Measurements from ENCODE around the gene RNU1-4. TPM values are rescaled to one million over a fixed set of nuclear protein-coding genes. Genes with fewer than 3 reads are reported as not detected.
A peak's percentile ranks its signal among the peaks of the same experiment; 100 is the strongest.
"Not testable (repeated sequence)": the region's sequence is repeated elsewhere in the genome, so short reads cannot be mapped to it uniquely, and the experiment has no call there.

RNU1-4 gene
- polyA plus RNA-seq, 3 donors, result not detected

- peak in 2 of 3 donors; percentile 67 to 82 for DNase-seq (ENCODE audit: low read depth in 3 of 3, low spot score in 2 of 3)
Measured at GRCh38 chr1:16764820-16765655, 24.7 kb downstream of the RNU1-4 start.

- not testable (repeated sequence) for DNase-seq (ENCODE audit: low read depth in 3 of 3, low spot score in 2 of 3)
Measured at GRCh38 chr1:16765731-16766605, 25.7 kb downstream of the RNU1-4 start.

GRCh38 chr1:16766689-16767256, 26.5 kb downstream of the RNU1-4 start:
- DNase-seq (ENCODE audit: low read depth in 3 of 3, low spot score in 2 of 3), result not testable (repeated sequence)

GRCh38 chr1:16770139-16770759, 29.9 kb downstream of the RNU1-4 start:
- DNase-seq (ENCODE audit: low read depth in 3 of 3, low spot score in 2 of 3), result peak in 1 of 3 donors; percentile 39

- DNase-seq (ENCODE audit: low read depth in 3 of 3, low spot score in 2 of 3), result not testable (repeated sequence)
Measured at GRCh38 chr1:16770896-16771446, 30.7 kb downstream of the RNU1-4 start.

- DNase-seq (ENCODE audit: low read depth in 3 of 3, low spot score in 2 of 3), result peak in 1 of 3 donors; percentile 51
Measured at GRCh38 chr1:16772275-16773204, 32.2 kb downstream of the RNU1-4 start.

GRCh38 chr1:16773205-16773596, 32.9 kb downstream of the RNU1-4 start:
- DNase-seq (ENCODE audit: low read depth in 3 of 3, low spot score in 2 of 3), result not testable (repeated sequence)

GRCh38 chr1:16773723-16774122, 33.4 kb downstream of the RNU1-4 start:
- not testable (repeated sequence) for DNase-seq (ENCODE audit: low read depth in 3 of 3, low spot score in 2 of 3)

- DNase-seq (ENCODE audit: low read depth in 3 of 3, low spot score in 2 of 3), result not testable (repeated sequence)
Measured at GRCh38 chr1:16774773-16775172, 34.5 kb downstream of the RNU1-4 start.

GRCh38 chr1:16775290-16775689, 35.0 kb downstream of the RNU1-4 start:
- DNase-seq (ENCODE audit: low read depth in 3 of 3, low spot score in 2 of 3), result not testable (repeated sequence)

GRCh38 chr1:16776248-16776647, 35.9 kb downstream of the RNU1-4 start:
- not testable (repeated sequence) for DNase-seq (ENCODE audit: low read depth in 3 of 3, low spot score in 2 of 3)

GRCh38 chr1:16776835-16777234, 36.5 kb downstream of the RNU1-4 start:
- not testable (repeated sequence) for DNase-seq (ENCODE audit: low read depth in 3 of 3, low spot score in 2 of 3)

GRCh38 chr1:16777821-16778220, 37.5 kb downstream of the RNU1-4 start:
- not testable (repeated sequence) for DNase-seq (ENCODE audit: low read depth in 3 of 3, low spot score in 2 of 3)

GRCh38 chr1:16779525-16779924, 39.2 kb downstream of the RNU1-4 start:
- not testable (repeated sequence) for DNase-seq (ENCODE audit: low read depth in 3 of 3, low spot score in 2 of 3)

GRCh38 chr1:16781033-16781432, 40.7 kb downstream of the RNU1-4 start:
- not testable (repeated sequence) for DNase-seq (ENCODE audit: low read depth in 3 of 3, low spot score in 2 of 3)

GRCh38 chr1:16781625-16782024, 41.3 kb downstream of the RNU1-4 start:
- not testable (repeated sequence) for DNase-seq (ENCODE audit: low read depth in 3 of 3, low spot score in 2 of 3)

GRCh38 chr1:16784955-16785354, 44.6 kb downstream of the RNU1-4 start:
- not testable (repeated sequence) for DNase-seq (ENCODE audit: low read depth in 3 of 3, low spot score in 2 of 3)

GRCh38 chr1:16786362-16786761, 46.0 kb downstream of the RNU1-4 start:
- DNase-seq (ENCODE audit: low read depth in 3 of 3, low spot score in 2 of 3), result peak in 1 of 3 donors; percentile 6

- DNase-seq (ENCODE audit: low read depth in 3 of 3, low spot score in 2 of 3), result not testable (repeated sequence)
Measured at GRCh38 chr1:16787175-16787574, 46.9 kb downstream of the RNU1-4 start.
